Natural killer cell (primary cell): ENCODE results near the gene PLEKHG4B. TPM values are rescaled to one million over a fixed set of nuclear protein-coding genes. Genes with fewer than 3 reads are reported as not detected.

Experiments
- ATAC-seq, 3 donors: fragments of 150-1000 bp in 2 of 3; fragments of 200-7000 bp in 1 of 3; cut with Tn5 transposase; 1 replicate in 1 of 3; 2 replicates in 2 of 3; pipeline ENCODE4 v1.10.0; 2021; ENCODE audit warnings: mild to moderate bottlenecking in 2 of 3, moderate library complexity in 2 of 3
- DNase-seq, 2 donors: peaks; one replicate each; pipeline versions ENCODE4 v3.0.0 to v3.0.0-alpha.2; 2013 to 2021; ENCODE audit warnings: mixed read lengths in 1 of 2
- H3K27ac ChIP-seq: one replicate; pipeline ENCODE4 v1.5.1; 2013; ENCODE audit warnings: mild to moderate bottlenecking, low read length
- H3K27me3 ChIP-seq: one replicate; pipeline ENCODE4 v1.6.1; 2013; ENCODE audit warnings: low read length; ENCODE audit not compliant: control insufficient read depth, insufficient read depth
- H3K36me3 ChIP-seq: one replicate; pipeline ENCODE4 v1.6.1; 2013; ENCODE audit warnings: low read length; ENCODE audit not compliant: control insufficient read depth, insufficient read depth
- H3K4me1 ChIP-seq: one replicate; pipeline ENCODE4 v1.6.1; 2013; ENCODE audit warnings: low read length; ENCODE audit not compliant: control insufficient read depth, insufficient read depth
- H3K4me3 ChIP-seq: one replicate; pipeline ENCODE4 v1.5.1; 2013; ENCODE audit warnings: low read length
- H3K9me3 ChIP-seq: one replicate; pipeline ENCODE4 v1.6.1; 2013; ENCODE audit warnings: low read length; ENCODE audit not compliant: control insufficient read depth, insufficient read depth
- H3K27ac Mint-ChIP-seq, 2 donors: one replicate each; pipeline ENCODE4 v1.8.0; 2022; ENCODE audit warnings: mild to moderate bottlenecking in 2 of 2, mixed read lengths in 2 of 2, moderate library complexity in 1 of 2
- H3K27me3 Mint-ChIP-seq, 2 donors: one replicate each; pipeline ENCODE4 v1.8.0; 2022; ENCODE audit warnings: low read depth in 2 of 2, mixed read lengths in 2 of 2
- H3K36me3 Mint-ChIP-seq: one replicate; pipeline ENCODE4 v1.8.0; 2022; ENCODE audit warnings: mixed read lengths
- H3K4me1 Mint-ChIP-seq, 2 donors: one replicate each; pipeline ENCODE4 v1.8.0; 2022; ENCODE audit warnings: mixed read lengths in 2 of 2
- H3K4me3 Mint-ChIP-seq: one replicate; pipeline ENCODE4 v1.8.0; 2022; ENCODE audit warnings: mild to moderate bottlenecking, moderate library complexity, mixed read lengths
- H3K9me3 Mint-ChIP-seq, 2 donors: one replicate each; pipeline ENCODE4 v1.8.0; 2022; ENCODE audit warnings: mixed read lengths in 2 of 2
- WGBS: methylation state at CpG from one replicate; pipeline ENCODE4 v1.1.7; 2013; ENCODE audit warnings: missing lambda C conversion rate; ENCODE audit not compliant: insufficient coverage; 5-methylcytosine and 5-hydroxymethylcytosine counted together
- intact Hi-C: fragments of 100-400 bp; cut with micrococcal nuclease; formaldehyde crosslinking; loops from one replicate; pipeline ENCODE4 v1.14.2; 2022
- total RNA-seq, 4 donors: library from RNA; stranded (reverse); fragments of 120-200 nt in 1 of 4; gene quantifications; one replicate each; pipeline versions ENCODE4 v1.2.3 to v1.2.4, GENCODE V29; 2013 to 2022
- TF ChIP-seq, protein P1 (sequence below): fragments of 200-600 bp; IDR thresholded peaks from one replicate; pipeline ENCODE4 v1.8.0; 2022; ENCODE audit warnings: antibody characterized with exemption

Gene PLEKHG4B
- total RNA-seq, 3 donors from 2014 or later (not counting 1 experiment from before 2014, with no cell fraction given): 0.07 TPM; not detected in 2

DNA sequence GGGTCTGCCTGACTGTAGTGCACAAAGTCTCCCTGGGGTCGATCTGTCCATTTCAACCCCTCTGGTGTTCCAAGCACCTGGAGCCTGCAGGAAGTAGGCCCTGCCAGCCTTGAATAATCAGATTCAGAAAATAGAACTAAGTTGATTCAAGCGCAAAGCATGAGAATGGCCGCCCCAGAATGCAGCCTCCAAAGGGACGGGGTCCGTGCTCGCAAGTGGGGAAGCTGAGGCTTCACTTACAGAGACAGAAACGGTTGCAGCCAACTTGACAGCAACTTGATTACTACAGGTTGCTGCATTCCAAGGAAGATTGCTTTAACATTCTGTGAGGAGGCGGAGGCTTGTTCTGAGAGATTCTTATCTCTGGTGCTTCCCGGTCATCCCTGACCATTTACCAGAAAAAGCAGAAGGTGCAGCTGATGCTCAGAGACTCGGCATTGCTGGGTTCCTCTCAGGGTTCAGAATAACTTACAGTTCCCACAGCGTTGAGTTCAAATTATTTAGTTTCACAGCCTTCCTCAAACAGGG lies 84.4 kb downstream of the PLEKHG4B start:
- WGBS: 86% methylated on average over 11 of the region's 11 CpGs

DNA sequence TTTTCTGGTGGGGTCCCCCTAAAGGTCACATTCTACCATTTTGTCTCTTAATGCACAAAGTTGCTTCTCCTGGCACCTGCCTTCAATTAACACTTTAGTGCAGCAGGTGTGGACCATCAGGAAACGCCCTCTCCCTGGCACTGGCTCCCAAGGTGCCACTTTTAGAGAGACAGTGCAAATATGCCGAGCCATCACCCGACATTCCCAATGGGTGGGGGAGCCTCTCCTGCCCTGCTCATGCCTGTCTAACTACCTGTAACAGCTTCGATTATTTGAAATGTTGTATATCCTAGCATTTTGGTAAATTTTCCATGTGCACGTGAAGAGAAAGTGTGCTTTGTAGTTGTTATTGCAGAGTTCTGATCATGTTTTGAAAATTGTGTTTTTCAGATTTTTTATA lies 86.1 kb downstream of the PLEKHG4B start:
- TF ChIP-seq, protein P1, sequence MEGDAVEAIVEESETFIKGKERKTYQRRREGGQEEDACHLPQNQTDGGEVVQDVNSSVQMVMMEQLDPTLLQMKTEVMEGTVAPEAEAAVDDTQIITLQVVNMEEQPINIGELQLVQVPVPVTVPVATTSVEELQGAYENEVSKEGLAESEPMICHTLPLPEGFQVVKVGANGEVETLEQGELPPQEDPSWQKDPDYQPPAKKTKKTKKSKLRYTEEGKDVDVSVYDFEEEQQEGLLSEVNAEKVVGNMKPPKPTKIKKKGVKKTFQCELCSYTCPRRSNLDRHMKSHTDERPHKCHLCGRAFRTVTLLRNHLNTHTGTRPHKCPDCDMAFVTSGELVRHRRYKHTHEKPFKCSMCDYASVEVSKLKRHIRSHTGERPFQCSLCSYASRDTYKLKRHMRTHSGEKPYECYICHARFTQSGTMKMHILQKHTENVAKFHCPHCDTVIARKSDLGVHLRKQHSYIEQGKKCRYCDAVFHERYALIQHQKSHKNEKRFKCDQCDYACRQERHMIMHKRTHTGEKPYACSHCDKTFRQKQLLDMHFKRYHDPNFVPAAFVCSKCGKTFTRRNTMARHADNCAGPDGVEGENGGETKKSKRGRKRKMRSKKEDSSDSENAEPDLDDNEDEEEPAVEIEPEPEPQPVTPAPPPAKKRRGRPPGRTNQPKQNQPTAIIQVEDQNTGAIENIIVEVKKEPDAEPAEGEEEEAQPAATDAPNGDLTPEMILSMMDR: no peak
- no peak for ATAC-seq
- Histone ChIP-seq H3K9me3 (no peaks in the 10 kb centered on the region), H3K27me3 (no peaks in the 10 kb centered on the region), H3K4me1 (no peaks in the 10 kb centered on the region), H3K27ac (no peak overlapping the region), H3K4me3 (no peak overlapping the region), H3K36me3 (no peaks in the 10 kb centered on the region)
- Mint-ChIP-seq H3K36me3 (no peaks in the 10 kb centered on the region), H3K4me3 (no peak overlapping the region), H3K27me3 (peaks cover 0 to 3% of the 10 kb centered on the region in 2 donors), H3K9me3 (no peaks in the 10 kb centered on the region), H3K27ac (no peak overlapping the region), H3K4me1 (no peaks in the 10 kb centered on the region)
- intact Hi-C loops: no loop called here
- 74% methylated on average over 4 of the region's 5 CpGs for WGBS
- DNase-seq: no peak

More for the DNA sequence above, 84.4 kb downstream of the PLEKHG4B start:
- H3K4me3 Mint-ChIP-seq: no peak overlapping the region
- H3K9me3 Mint-ChIP-seq: no peaks in the 10 kb centered on the region
- Histone ChIP-seq H3K27me3 (no peaks in the 10 kb centered on the region), H3K27ac (no peak overlapping the region), H3K4me1 (no peaks in the 10 kb centered on the region), H3K4me3 (no peak overlapping the region), H3K9me3 (no peaks in the 10 kb centered on the region), H3K36me3 (no peaks in the 10 kb centered on the region)
- ATAC-seq (no peak), DNase-seq (no peak)
- no peak overlapping the region for H3K27ac Mint-ChIP-seq
- intact Hi-C loops: no loop called here
- H3K27me3 Mint-ChIP-seq: peaks cover 0 to 3% of the 10 kb centered on the region in 2 donors
- H3K36me3 Mint-ChIP-seq: no peaks in the 10 kb centered on the region
- TF ChIP-seq, protein P1: no peak
- no peaks in the 10 kb centered on the region for H3K4me1 Mint-ChIP-seq

DNA sequence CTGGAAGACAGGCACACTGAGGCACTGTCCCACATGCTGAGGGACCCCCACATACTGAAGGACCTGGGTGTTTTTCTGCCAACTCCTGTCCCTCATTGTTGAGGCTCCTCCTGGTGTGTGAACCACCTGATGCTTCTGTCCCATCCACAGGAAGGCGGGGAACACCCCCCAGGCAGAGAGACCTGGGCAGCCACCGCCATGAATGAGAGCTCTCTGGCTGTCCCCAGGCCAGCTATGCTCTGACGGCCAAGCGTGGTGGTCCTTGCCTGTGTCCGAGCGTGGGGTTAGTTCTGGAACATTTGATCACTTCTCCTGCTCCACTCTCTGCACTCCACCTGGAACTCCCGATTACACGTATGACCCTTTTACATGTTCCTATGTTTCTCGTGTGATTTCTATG lies 87.4 kb downstream of the PLEKHG4B start:
- Histone ChIP-seq H3K27ac (no peak overlapping the region), H3K4me1 (no peaks in the 10 kb centered on the region), H3K4me3 (no peak overlapping the region), H3K27me3 (no peaks in the 10 kb centered on the region), H3K9me3 (no peaks in the 10 kb centered on the region), H3K36me3 (no peaks in the 10 kb centered on the region)
- WGBS: 89% methylated on average over 9 of the region's 9 CpGs
- peaks cover 0 to 3% of the 10 kb centered on the region in 2 donors for H3K27me3 Mint-ChIP-seq
- no peak overlapping the region for H3K27ac Mint-ChIP-seq
- ATAC-seq (no peak), DNase-seq (no peak)
- no peaks in the 10 kb centered on the region for H3K9me3 Mint-ChIP-seq
- TF ChIP-seq, protein P1: no peak
- H3K4me3 Mint-ChIP-seq: no peak overlapping the region
- intact Hi-C loops: no loop called here
- H3K36me3 Mint-ChIP-seq: no peaks in the 10 kb centered on the region
- no peaks in the 10 kb centered on the region for H3K4me1 Mint-ChIP-seq

DNA sequence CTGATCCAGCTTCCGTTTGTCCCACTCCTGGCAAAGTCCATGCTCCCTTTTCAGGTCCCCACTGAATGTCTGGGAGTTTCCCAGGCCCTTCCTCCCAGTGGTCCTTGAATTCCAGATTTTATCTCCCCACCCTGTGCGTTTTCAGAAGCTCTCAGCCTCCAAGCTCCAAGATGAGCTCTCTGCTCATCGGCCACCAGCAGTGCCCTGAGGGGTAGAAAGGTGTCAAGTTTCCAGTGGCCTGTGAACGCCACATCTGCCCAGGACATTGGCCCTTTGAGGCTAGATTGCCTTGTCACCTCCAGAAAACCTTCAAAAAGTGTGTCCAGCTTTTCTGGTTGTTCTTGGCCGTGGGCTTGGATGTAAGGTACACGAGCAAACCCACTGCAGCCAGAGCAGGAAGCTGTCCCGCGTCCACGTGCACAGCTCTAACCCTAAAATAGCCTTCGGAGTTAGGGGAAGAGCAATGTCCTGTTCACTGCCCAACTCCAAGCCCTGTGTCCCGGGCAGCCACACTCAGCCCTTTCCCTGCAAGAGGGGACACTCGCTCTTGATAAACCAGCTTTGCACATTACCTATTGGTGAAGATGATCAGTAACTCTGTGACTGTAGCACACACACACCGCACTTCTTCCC lies 88.4 kb downstream of the PLEKHG4B start:
- Mint-ChIP-seq H3K4me3 (no peak overlapping the region), H3K9me3 (no peaks in the 10 kb centered on the region), H3K4me1 (no peaks in the 10 kb centered on the region), H3K27ac (no peak overlapping the region), H3K27me3 (peaks cover 0 to 3% of the 10 kb centered on the region in 2 donors), H3K36me3 (no peaks in the 10 kb centered on the region)
- Histone ChIP-seq H3K9me3 (no peaks in the 10 kb centered on the region), H3K4me1 (no peaks in the 10 kb centered on the region), H3K4me3 (no peak overlapping the region), H3K36me3 (no peaks in the 10 kb centered on the region), H3K27me3 (no peaks in the 10 kb centered on the region), H3K27ac (no peak overlapping the region)
- no peak for ATAC-seq
- DNase-seq: no peak
- intact Hi-C loops: no loop called here
- TF ChIP-seq, protein P1: no peak
- 82% methylated on average over 13 of the region's 13 CpGs for WGBS
